HepG2 (cell line): ENCODE results near the gene PPP2R5E. TPM values are rescaled to one million over a fixed set of nuclear protein-coding genes. Genes with fewer than 3 reads are reported as not detected.

Source experiments
- ETV5 ChIP-seq: IDR thresholded peaks from 2 replicates; pipeline ENCODE4 v1.6.1; 2018; ENCODE audit warnings: missing biosample characterization, missing genetic modification reagents, inconsistent platforms, borderline replicate concordance
- ISL2 ChIP-seq: sonication (generic); formaldehyde crosslinking; IDR thresholded peaks from 2 replicates; pipeline ENCODE4 v1.5.0; 2020; ENCODE audit warnings: missing genetic modification reagents
- ISX ChIP-seq: sonication (generic); formaldehyde crosslinking; conservative IDR thresholded peaks from 2 replicates; pipeline ENCODE4 v1.5.0; 2020; ENCODE audit warnings: missing genetic modification reagents
- RCOR2 ChIP-seq: IDR thresholded peaks from 2 replicates; pipeline ENCODE4 v1.6.1; 2016; ENCODE audit warnings: missing biosample characterization, missing genetic modification reagents
- SMARCE1 ChIP-seq: fragments of 450-650 bp; IDR thresholded peaks from 2 replicates; pipeline ENCODE4 v1.6.1; 2017; ENCODE audit warnings: borderline replicate concordance
- SSRP1 ChIP-seq: IDR thresholded peaks from 2 replicates; pipeline ENCODE4 v1.6.1; 2016; ENCODE audit warnings: control low read depth
- ZBTB21 ChIP-seq: sonication (generic); formaldehyde crosslinking; IDR thresholded peaks from 2 replicates; pipeline ENCODE4 v1.4.0; 2020; ENCODE audit warnings: missing genetic modification reagents
- ZBTB3 ChIP-seq: sonication (generic); formaldehyde crosslinking; IDR thresholded peaks from 2 replicates; pipeline ENCODE4 v1.4.0; 2020; ENCODE audit warnings: low read depth, mild to moderate bottlenecking, moderate library complexity, missing genetic modification reagents, borderline replicate concordance
- ZBTB42 ChIP-seq: sonication (generic); formaldehyde crosslinking; IDR thresholded peaks from 2 replicates; pipeline ENCODE4 v1.5.0; 2020; ENCODE audit warnings: mild to moderate bottlenecking, missing genetic modification reagents
- ZNF296 ChIP-seq: sonication (generic); formaldehyde crosslinking; conservative IDR thresholded peaks from 2 replicates; pipeline ENCODE4 v1.5.0; 2020; ENCODE audit warnings: mild to moderate bottlenecking, missing genetic modification reagents
- ZNF614 ChIP-seq: IDR thresholded peaks from 2 replicates; pipeline ENCODE4 v1.6.1; 2018; ENCODE audit warnings: missing biosample characterization, missing genetic modification reagents, inconsistent platforms, borderline replicate concordance
- ZNF615 ChIP-seq: sonication (generic); formaldehyde crosslinking; IDR thresholded peaks from 2 replicates; pipeline ENCODE4 v1.5.0; 2020; ENCODE audit warnings: mild to moderate bottlenecking, missing genetic modification reagents, borderline replicate concordance
- ZNF7 ChIP-seq: IDR thresholded peaks from 2 replicates; pipeline ENCODE4 v1.6.1; 2016; ENCODE audit warnings: missing biosample characterization, missing genetic modification reagents
- ZNF75D ChIP-seq: sonication (generic); formaldehyde crosslinking; IDR thresholded peaks from 2 replicates; pipeline ENCODE4 v1.8.1; 2023; ENCODE audit warnings: missing genetic modification reagents, mild to moderate bottlenecking, borderline replicate concordance
- polyA plus RNA-seq, 8 experiments: library from polyadenylated mRNA; depleted of rRNA in 3 of 8; stranded (reverse) in 7 of 8; unstranded in 1 of 8; fragments of >200 nt; fragmentation: Illumina TruSeq in 4 of 8; extraction: Trizol in 4 of 8; gene quantifications; 2 replicates each; pipeline versions ENCODE4 v1.2.1 to v1.2.3, GENCODE V29; 2011 to 2016; ENCODE audit warnings: low read depth in 4 of 8, missing spikeins in 1 of 8, mixed read lengths in 1 of 8; ENCODE audit not compliant: insufficient read depth in 1 of 8
- total RNA-seq, 5 experiments: library from RNA; depleted of rRNA; stranded (reverse); fragments of >200 nt; fragmentation: Illumina TruSeq; extraction: Trizol; gene quantifications; 2 replicates each; pipeline ENCODE4 v1.2.3, GENCODE V29; 2016; ENCODE audit warnings: low read depth in 1 of 5
- TF ChIP-seq, protein P1 (sequence below): IDR thresholded peaks from 2 replicates; pipeline ENCODE4 v1.6.1; 2018; ENCODE audit warnings: missing genetic modification reagents, mild to moderate bottlenecking, missing compliant biosample characterization
- TF ChIP-seq, protein P2 (sequence below): IDR thresholded peaks from 2 replicates; pipeline ENCODE4 v1.6.1; 2018; ENCODE audit warnings: missing genetic modification reagents
- TF ChIP-seq, protein P3 (sequence below): sonication (generic); formaldehyde crosslinking; IDR thresholded peaks from 2 replicates; pipeline ENCODE4 v1.5.1; 2020; ENCODE audit warnings: missing genetic modification reagents, mild to moderate bottlenecking, borderline replicate concordance
- TF ChIP-seq, protein P4 (sequence below): IDR thresholded peaks from 2 replicates; pipeline ENCODE4 v1.6.1; 2012; ENCODE audit warnings: low read depth, low read length, improper control_type of control experiment
- TF ChIP-seq, protein P5 (sequence below): sonication (generic); IDR thresholded peaks from 2 replicates; pipeline ENCODE4 v1.6.1; 2016; ENCODE audit warnings: low read depth, borderline replicate concordance
- TF ChIP-seq, protein P6 (sequence below): sonication (generic); formaldehyde crosslinking; IDR thresholded peaks from 2 replicates; pipeline ENCODE4 v1.8.1; 2022; ENCODE audit warnings: low read depth, mild to moderate bottlenecking, missing genetic modification reagents

The PPP2R5E gene
- total and polyA plus RNA-seq, 2 of the 13 experiments (the other 11 are each of a cell fraction or from before 2014, with no cell fraction given) = 8.9 to 11.0 TPM

DNA sequence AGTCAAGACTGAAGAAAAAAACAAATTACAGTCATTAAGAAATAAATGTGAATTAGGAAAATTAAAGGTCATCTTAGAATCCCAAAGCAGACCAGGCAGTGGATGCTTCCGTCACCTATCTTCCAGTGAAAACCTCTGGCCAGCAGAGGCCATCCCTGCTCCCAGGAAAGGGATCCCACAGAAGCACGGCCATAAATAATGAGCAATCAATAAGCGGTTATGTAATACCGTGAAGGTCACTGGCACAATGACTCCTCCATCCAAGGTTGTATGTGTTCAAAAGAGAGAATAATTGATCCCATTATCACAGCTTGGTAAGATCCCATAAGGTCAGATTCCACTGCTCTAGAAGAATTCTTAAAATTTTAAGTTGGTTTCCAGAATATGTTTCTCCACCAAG is 85.7 kb downstream of the PPP2R5E start (continued):
- TF ChIP-seq, protein P1, sequence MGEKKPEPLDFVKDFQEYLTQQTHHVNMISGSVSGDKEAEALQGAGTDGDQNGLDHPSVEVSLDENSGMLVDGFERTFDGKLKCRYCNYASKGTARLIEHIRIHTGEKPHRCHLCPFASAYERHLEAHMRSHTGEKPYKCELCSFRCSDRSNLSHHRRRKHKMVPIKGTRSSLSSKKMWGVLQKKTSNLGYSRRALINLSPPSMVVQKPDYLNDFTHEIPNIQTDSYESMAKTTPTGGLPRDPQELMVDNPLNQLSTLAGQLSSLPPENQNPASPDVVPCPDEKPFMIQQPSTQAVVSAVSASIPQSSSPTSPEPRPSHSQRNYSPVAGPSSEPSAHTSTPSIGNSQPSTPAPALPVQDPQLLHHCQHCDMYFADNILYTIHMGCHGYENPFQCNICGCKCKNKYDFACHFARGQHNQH (CRISPR knock-in tag) = no peak
- TF ChIP-seq ZBTB3 (CRISPR knock-in tag) = no peak
- no peak for TF ChIP-seq ZBTB21 (CRISPR knock-in tag)
- TF ChIP-seq, protein P2, sequence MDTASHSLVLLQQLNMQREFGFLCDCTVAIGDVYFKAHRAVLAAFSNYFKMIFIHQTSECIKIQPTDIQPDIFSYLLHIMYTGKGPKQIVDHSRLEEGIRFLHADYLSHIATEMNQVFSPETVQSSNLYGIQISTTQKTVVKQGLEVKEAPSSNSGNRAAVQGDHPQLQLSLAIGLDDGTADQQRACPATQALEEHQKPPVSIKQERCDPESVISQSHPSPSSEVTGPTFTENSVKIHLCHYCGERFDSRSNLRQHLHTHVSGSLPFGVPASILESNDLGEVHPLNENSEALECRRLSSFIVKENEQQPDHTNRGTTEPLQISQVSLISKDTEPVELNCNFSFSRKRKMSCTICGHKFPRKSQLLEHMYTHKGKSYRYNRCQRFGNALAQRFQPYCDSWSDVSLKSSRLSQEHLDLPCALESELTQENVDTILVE (CRISPR knock-in tag) = no peak
- TF ChIP-seq, protein P3, sequence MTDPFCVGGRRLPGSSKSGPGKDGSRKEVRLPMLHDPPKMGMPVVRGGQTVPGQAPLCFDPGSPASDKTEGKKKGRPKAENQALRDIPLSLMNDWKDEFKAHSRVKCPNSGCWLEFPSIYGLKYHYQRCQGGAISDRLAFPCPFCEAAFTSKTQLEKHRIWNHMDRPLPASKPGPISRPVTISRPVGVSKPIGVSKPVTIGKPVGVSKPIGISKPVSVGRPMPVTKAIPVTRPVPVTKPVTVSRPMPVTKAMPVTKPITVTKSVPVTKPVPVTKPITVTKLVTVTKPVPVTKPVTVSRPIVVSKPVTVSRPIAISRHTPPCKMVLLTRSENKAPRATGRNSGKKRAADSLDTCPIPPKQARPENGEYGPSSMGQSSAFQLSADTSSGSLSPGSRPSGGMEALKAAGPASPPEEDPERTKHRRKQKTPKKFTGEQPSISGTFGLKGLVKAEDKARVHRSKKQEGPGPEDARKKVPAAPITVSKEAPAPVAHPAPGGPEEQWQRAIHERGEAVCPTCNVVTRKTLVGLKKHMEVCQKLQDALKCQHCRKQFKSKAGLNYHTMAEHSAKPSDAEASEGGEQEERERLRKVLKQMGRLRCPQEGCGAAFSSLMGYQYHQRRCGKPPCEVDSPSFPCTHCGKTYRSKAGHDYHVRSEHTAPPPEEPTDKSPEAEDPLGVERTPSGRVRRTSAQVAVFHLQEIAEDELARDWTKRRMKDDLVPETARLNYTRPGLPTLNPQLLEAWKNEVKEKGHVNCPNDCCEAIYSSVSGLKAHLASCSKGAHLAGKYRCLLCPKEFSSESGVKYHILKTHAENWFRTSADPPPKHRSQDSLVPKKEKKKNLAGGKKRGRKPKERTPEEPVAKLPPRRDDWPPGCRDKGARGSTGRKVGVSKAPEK (CRISPR knock-in tag) = no peak
- TF ChIP-seq, protein P4, sequence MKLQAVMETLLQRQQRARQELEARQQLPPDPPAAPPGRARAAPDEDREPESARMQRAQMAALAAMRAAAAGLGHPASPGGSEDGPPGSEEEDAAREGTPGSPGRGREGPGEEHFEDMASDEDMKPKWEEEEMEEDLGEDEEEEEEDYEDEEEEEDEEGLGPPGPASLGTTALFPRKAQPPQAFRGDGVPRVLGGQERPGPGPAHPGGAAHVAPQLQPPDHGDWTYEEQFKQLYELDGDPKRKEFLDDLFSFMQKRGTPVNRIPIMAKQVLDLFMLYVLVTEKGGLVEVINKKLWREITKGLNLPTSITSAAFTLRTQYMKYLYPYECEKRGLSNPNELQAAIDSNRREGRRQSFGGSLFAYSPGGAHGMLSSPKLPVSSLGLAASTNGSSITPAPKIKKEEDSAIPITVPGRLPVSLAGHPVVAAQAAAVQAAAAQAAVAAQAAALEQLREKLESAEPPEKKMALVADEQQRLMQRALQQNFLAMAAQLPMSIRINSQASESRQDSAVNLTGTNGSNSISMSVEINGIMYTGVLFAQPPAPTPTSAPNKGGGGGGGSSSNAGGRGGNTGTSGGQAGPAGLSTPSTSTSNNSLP = peak; percentile 64; the same call in 1 of the 2 replicates
- peak; percentile 18; the same call in 1 of the 2 replicates for TF ChIP-seq ETV5 (CRISPR knock-in tag)
- TF ChIP-seq ZNF614 (CRISPR knock-in tag) = 0 out of 2 replicates have a peak, but pooled peaks have one; percentile 56
- TF ChIP-seq ZBTB42 (CRISPR knock-in tag) = no peak
- 0 out of 2 replicates have a peak, but pooled peaks have one; percentile 23 for TF ChIP-seq SSRP1 (CRISPR knock-in tag)
- no peak for TF ChIP-seq ZNF615 (CRISPR knock-in tag)
- TF ChIP-seq SMARCE1 = no peak
- TF ChIP-seq ZNF7 (CRISPR knock-in tag) = no peak
- no peak for TF ChIP-seq ZNF296 (CRISPR knock-in tag)
- TF ChIP-seq, protein P5, sequence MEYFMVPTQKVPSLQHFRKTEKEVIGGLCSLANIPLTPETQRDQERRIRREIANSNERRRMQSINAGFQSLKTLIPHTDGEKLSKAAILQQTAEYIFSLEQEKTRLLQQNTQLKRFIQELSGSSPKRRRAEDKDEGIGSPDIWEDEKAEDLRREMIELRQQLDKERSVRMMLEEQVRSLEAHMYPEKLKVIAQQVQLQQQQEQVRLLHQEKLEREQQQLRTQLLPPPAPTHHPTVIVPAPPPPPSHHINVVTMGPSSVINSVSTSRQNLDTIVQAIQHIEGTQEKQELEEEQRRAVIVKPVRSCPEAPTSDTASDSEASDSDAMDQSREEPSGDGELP = no peak
- no peak for TF ChIP-seq ISX (CRISPR knock-in tag)
- peak; percentile 27; the same call in 1 of the 2 replicates for TF ChIP-seq RCOR2
- no peak for TF ChIP-seq ZNF75D (CRISPR knock-in tag)
- no peak for TF ChIP-seq ISL2 (CRISPR knock-in tag)
- TF ChIP-seq, protein P6, sequence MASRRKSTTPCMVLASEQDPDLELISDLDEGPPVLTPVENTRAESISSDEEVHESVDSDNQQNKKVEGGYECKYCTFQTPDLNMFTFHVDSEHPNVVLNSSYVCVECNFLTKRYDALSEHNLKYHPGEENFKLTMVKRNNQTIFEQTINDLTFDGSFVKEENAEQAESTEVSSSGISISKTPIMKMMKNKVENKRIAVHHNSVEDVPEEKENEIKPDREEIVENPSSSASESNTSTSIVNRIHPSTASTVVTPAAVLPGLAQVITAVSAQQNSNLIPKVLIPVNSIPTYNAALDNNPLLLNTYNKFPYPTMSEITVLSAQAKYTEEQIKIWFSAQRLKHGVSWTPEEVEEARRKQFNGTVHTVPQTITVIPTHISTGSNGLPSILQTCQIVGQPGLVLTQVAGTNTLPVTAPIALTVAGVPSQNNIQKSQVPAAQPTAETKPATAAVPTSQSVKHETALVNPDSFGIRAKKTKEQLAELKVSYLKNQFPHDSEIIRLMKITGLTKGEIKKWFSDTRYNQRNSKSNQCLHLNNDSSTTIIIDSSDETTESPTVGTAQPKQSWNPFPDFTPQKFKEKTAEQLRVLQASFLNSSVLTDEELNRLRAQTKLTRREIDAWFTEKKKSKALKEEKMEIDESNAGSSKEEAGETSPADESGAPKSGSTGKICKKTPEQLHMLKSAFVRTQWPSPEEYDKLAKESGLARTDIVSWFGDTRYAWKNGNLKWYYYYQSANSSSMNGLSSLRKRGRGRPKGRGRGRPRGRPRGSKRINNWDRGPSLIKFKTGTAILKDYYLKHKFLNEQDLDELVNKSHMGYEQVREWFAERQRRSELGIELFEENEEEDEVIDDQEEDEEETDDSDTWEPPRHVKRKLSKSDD (CRISPR knock-in tag) = no peak
